Uterus (tissue), 4 donors: ENCODE data around the gene PARD3. TPM values are rescaled to one million over a fixed set of nuclear protein-coding genes. Genes with fewer than 3 reads are reported as not detected.

Source experiments
- DNase-seq, 2 donors: peaks; one replicate each; pipeline ENCODE4 v3.0.0-alpha.2; 2019 to 2020
- H3K27ac ChIP-seq, 2 donors: fragments of 200-600 bp; sonication (generic); 1 replicate in 1 of 2; 2 replicates in 1 of 2; pipeline ENCODE4 v1.5.1; 2016 to 2018
- H3K27me3 ChIP-seq, 2 donors: fragments of 200-600 bp; sonication (generic); one replicate each; pipeline ENCODE4 v1.5.1; 2018 to 2019; ENCODE audit warnings: control low read depth in 1 of 2
- H3K36me3 ChIP-seq, 2 donors: fragments of 200-600 bp; sonication (generic); one replicate each; pipeline ENCODE4 v1.5.1; 2019; ENCODE audit warnings: control low read depth in 1 of 2
- H3K4me1 ChIP-seq, 2 donors: fragments of 200-600 bp; sonication (generic); one replicate each; pipeline ENCODE4 v1.5.1; 2018 to 2019; ENCODE audit warnings: control low read depth in 1 of 2
- H3K4me3 ChIP-seq, 2 donors: fragments of 200-600 bp; sonication (generic); 1 replicate in 1 of 2; 2 replicates in 1 of 2; pipeline ENCODE4 v1.5.1; 2018 to 2019; ENCODE audit warnings: mild to moderate bottlenecking in 1 of 2
- H3K9me3 ChIP-seq, 2 donors: fragments of 200-600 bp; sonication (generic); one replicate each; pipeline ENCODE4 v1.5.1; 2019; ENCODE audit warnings: control low read depth in 1 of 2
- CTCF ChIP-seq, 4 experiments: fragments of 200-600 bp in 2 of 4; fragments of 450-650 bp in 2 of 4; sonication (generic) in 2 of 4; IDR thresholded peaks; one replicate each; pipeline ENCODE4 v1.5.1; 2016 to 2019; ENCODE audit warnings: antibody characterized with exemption in 4 of 4, mild to moderate bottlenecking in 2 of 4, moderate library complexity in 1 of 4
- POLR2A ChIP-seq, 2 donors: fragments of 450-650 bp; IDR thresholded peaks; one replicate each; pipeline ENCODE4 v1.6.1; 2016; ENCODE audit warnings: antibody characterized with exemption in 2 of 2, mild to moderate bottlenecking in 1 of 2, moderate library complexity in 1 of 2
- intact Hi-C: fragments of 100-400 bp; cut with DNase I; formaldehyde crosslinking; loops from one replicate; pipeline ENCODE4 v1.15.1; 2023; ENCODE audit warnings: low total_unique reads
- total RNA-seq, 4 donors: library from RNA; depleted of rRNA in 3 of 4; stranded (reverse); fragments of >200 nt in 3 of 4; gene quantifications; one replicate each; pipeline versions ENCODE4 v1.1.0 to v1.2.4, GENCODE V29; 2014 to 2023
- donor health status: DM: yes; HTN: yes; CAD: no.

The PARD3 gene
- total RNA-seq, 4 donors from 2014 or later = 42.1 to 96.1 (median 51.5) TPM

GRCh38 chr10:34689053-34689452, 126.0 kb downstream of the PARD3 start:
- intact Hi-C loops = loop anchor here (10.0 kb wide), 1 partner anchor 126 kb away; the partner anchor contains the start of gene PARD3
- H3K36me3 ChIP-seq = no peaks in the 10 kb centered on the region
- no peaks in the 10 kb centered on the region for H3K27me3 ChIP-seq
- no peak overlapping the region for H3K4me3 ChIP-seq
- H3K27ac ChIP-seq = peak overlapping the region in 1 of 2 donors; percentile 26
- no peaks in the 10 kb centered on the region for H3K9me3 ChIP-seq
- TF ChIP-seq POLR2A (IDR thresholded peaks at IDR 0.05) (no peak), CTCF (IDR thresholded peaks at IDR 0.05) (no peak)
- peaks cover 0 to 9% of the 10 kb centered on the region in 2 donors for H3K4me1 ChIP-seq
- no peak for DNase-seq

GRCh38 chr10:34687434-34688210, 127.5 kb downstream of the PARD3 start:
- Histone ChIP-seq H3K4me3 (no peak overlapping the region), H3K27me3 (no peaks in the 10 kb centered on the region), H3K4me1 (peaks cover 0 to 9% of the 10 kb centered on the region in 2 donors), H3K36me3 (no peaks in the 10 kb centered on the region), H3K27ac (no peak overlapping the region), H3K9me3 (no peaks in the 10 kb centered on the region)
- no peak for DNase-seq
- no peak for TF ChIP-seq CTCF (IDR thresholded peaks at IDR 0.05)
- no peak for TF ChIP-seq POLR2A (IDR thresholded peaks at IDR 0.05)
- intact Hi-C loops = loop anchor here (10.0 kb wide), 1 partner anchor 127 kb away; the partner anchor contains the start of gene PARD3

- intact Hi-C loops = loop anchor here (10.0 kb wide), 1 partner anchor 132 kb away; the partner anchor contains the start of gene PARD3
- Histone ChIP-seq H3K4me3 (no peak overlapping the region), H3K27me3 (no peaks in the 10 kb centered on the region), H3K27ac (no peak overlapping the region), H3K36me3 (no peaks in the 10 kb centered on the region), H3K9me3 (no peaks in the 10 kb centered on the region), H3K4me1 (peaks cover 0 to 3% of the 10 kb centered on the region in 2 donors)
- TF ChIP-seq CTCF (IDR thresholded peaks at IDR 0.05) = no peak
- no peak for TF ChIP-seq POLR2A (IDR thresholded peaks at IDR 0.05)
- DNase-seq = no peak
These were observed 132.5 kb downstream of the PARD3 start for GRCh38 chr10:34682580-34682979.

- TF ChIP-seq CTCF (IDR thresholded peaks at IDR 0.05) (no peak), POLR2A (IDR thresholded peaks at IDR 0.05) (no peak)
- H3K4me1 ChIP-seq = no peaks in the 10 kb centered on the region
- H3K36me3 ChIP-seq = no peaks in the 10 kb centered on the region
- H3K4me3 ChIP-seq = no peak overlapping the region
- intact Hi-C loops = loop anchor here (10.0 kb wide), 1 partner anchor 133 kb away; the partner anchor contains the start of gene PARD3
- no peak for DNase-seq
- H3K27me3 ChIP-seq = no peaks in the 10 kb centered on the region
- no peak overlapping the region for H3K27ac ChIP-seq
- H3K9me3 ChIP-seq = no peaks in the 10 kb centered on the region
These were observed 133.2 kb downstream of the PARD3 start for GRCh38 chr10:34681933-34682332.

- Histone ChIP-seq H3K4me1 (no peaks in the 10 kb centered on the region), H3K36me3 (no peaks in the 10 kb centered on the region), H3K27me3 (no peaks in the 10 kb centered on the region), H3K27ac (no peak overlapping the region), H3K9me3 (no peaks in the 10 kb centered on the region), H3K4me3 (no peak overlapping the region)
- no peak for DNase-seq
- intact Hi-C loops = no loop called here
- TF ChIP-seq POLR2A (IDR thresholded peaks at IDR 0.05) = no peak
- no peak for TF ChIP-seq CTCF (IDR thresholded peaks at IDR 0.05)
These were observed 135.9 kb downstream of the PARD3 start for GRCh38 chr10:34679177-34679576.
